ENCODE data around the gene IL17F. TPM values are rescaled to one million over a fixed set of nuclear protein-coding genes. Genes with fewer than 3 reads are reported as not detected.
A peak's percentile ranks its signal among the peaks of the same experiment; 100 is the strongest.

IL17F gene
- not detected in 2 replicates for total RNA-seq (2014; rRNA removed; shearing (Covaris generic))

DNA sequence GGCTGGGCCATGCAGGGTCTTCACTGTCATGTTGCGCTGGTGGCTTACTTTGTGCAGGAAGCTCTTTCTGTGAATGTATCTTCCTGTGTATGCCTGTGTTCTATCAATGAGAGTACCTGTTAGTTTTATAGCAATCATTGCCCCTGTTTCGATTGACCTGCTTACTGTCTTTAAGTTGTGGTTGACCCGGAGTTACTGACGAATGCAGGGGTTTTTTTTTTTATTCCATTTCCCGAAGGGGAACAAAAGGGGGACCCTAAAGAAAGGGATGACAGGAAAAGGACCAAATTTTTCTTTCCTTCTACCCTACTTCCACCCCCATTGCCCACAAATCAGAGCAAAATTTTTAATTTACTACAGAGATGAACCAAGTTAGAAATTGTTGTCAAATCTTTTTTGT, at the start of gene IL17F:
TSS of gene IL17F (minus strand) at position 101 of the 400 bp plus-strand sequence. CDS start at position 30, 71 bp downstream.
- no peak for DNase-seq (ENCODE audit: low read depth)

DNA sequence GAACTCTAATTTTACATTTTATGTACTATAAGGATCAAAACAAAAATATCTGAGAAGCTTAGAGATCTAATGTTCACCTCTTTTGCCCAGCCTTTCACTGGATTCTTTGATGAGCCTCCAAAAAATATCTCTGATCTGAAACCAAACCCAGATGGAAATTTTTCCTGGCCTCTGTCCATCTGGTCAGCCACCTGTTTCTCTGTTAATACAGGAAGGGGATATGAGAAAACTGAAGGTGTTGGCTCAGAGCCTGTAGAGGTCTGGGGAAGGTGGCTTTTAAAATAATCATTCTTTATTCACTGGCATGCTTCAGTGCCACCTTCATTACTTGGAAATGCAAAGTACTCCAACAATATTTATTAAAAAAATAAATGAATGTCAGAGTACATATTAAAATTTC, 48.8 kb upstream of the IL17F start:
- no peak for DNase-seq (ENCODE audit: low read depth)

GRCh38 chr6:52288841-52289240, 44.5 kb upstream of the IL17F start:
- DNase-seq (ENCODE audit: low read depth), result no peak

DNA sequence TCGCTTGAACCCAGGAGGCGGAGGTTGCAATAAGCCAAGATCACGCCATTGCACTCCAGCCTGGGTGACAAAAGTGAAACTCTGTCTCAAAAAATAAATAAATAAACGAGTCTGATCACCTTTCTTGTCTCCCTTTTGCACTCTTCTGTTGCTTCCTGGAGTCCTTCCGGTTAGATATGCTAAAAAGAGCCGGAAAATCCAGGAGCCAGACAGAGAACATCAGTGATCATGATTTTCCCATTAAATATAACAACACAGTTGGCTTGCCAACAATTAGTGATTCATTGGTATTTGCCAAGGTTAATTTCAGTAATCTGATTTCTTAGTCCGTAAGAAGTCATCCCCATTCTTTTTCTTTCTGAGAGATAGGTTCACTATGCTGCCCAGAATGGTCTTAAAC, 43.9 kb upstream of the IL17F start:
- DNase-seq (ENCODE audit: low read depth), result no peak

DNA sequence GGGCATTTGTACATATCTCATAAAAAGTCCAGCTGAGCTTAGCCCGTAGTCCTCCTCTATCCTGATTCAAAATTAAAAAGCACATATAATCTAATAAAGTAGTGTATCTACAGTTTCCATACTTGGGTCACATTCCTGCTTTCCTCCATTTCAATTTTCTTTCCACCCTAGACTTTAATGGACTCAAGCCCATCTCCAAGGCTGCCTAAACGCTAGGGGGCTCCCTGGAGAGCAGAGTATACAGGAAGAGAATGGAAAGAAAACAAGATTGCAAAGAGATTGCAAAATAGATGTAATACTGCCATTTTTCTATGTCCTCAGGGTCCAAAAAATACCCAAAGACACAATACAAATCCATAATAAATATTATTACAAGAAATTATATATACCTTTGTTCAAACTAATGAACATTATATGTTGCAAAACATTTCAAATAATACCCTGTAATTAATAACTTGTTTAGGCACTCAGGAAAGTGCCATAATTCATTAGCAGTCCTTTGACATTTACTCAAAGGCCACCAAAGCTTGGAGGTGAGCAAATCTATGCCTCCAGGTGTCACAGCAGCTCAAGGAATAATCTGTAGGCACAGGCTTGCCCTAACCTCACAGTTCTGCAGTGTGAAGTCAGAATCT, 42.6 kb upstream of the IL17F start:
- peak; percentile 82 for DNase-seq (ENCODE audit: low read depth)

DNA sequence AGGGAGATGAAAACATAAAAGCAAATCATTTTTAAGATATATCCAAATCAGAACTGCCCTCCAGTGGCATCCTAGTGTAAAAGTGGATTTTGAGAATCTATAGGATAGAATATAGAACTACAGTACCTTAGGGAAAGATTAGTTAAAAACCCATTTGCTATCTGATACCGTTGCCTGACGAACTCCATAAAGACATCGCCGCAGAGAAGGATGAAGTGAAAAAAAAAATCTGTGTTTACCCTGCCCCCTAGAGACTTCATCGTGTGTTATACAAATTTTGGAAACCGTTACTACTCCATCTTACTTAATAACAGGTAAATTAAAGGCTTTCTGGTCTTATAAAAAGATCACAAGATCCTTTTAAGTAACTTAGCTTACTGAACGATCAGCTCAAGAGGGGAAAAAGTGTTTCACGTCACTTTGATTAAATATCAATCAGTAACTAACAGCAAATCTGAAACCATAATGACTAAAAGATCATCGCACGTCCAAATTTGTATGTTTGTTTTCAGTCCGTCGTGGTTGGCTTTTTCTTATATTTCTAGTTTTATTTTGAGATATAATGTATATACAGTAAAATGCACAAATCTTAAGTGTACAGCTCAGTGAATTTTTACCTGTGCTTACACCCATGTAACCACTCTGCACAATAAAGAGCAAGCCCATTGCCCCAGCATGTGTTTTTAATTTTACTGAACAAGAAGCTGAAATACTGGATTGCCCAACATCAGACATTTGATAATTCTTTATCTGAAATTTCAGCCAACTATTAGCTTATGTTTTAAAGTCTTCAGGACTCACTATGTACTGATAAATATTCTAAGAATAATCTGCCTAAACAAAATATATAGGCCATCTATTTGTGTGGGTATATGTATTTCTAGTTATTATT, 41.1 kb upstream of the IL17F start:
- DNase-seq (ENCODE audit: low read depth), result peak; percentile 60

DNA sequence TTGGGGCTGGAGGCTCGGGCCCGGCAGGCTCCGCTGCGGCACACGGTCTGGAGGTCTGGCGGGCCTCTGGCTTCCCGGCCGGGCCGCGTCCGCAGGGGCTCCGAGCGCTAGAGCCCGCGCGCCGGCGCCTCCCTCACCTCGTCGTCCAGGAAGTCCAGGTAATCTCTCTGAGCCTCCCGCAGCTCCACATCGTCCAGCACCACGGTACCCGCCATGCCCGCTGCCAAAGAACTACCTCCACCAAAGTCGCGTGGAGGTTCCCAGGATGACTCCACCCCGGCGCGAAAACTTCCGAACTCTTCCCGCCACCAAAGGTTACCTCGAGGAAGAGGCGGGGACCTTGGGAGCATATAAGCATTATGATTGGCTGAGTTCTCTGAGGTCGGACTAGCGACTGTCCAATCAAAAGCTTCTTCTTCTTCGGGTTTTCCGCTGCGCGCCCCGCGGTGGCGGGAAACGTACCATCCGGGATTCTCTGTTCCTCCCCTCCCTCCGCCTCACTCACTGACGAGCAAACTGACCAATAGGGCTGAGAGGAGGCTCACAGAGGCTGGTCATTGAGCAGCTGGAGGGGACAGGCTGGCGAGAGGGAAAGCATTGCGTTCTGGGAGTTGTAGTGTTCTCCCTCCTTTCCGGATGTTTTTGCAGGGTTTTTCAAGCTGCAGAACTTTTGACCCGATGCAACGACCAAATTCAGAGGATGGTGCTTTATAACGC, 40.3 kb upstream of the IL17F start, which contains the start of gene MCM3:
TSS of gene MCM3 (minus strand) at position 283 of the 717 bp plus-strand sequence. CDS start at position 215, 68 bp downstream.
- peak; percentile 100 for DNase-seq (ENCODE audit: low read depth)

- DNase-seq (ENCODE audit: low read depth), result peak; percentile 63
Observed at GRCh38 chr6:52284131-52284459, 39.8 kb upstream of the IL17F start.

DNA sequence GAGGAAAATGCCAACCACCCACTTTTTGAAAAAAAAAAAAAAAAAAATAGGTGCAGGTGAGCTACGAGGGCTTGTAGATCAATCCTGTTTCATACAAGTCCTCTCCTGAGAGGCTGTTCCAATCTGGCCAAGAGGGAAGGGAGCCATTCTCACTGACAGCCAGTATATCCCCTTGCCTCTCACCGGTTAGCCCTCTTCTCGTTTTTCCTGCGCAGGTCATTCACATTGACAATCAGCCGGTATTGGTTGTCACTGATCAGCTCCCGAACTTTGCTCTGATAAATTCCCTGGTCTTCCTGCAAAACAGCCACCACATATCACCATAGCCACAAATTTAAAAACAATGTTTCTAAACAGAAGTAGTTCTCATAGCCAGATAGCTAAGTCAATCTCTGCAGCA, 38.8 kb upstream of the IL17F start:
- no peak for DNase-seq (ENCODE audit: low read depth)

- DNase-seq (ENCODE audit: low read depth), result no peak
Observed at GRCh38 chr6:52276130-52276529, 31.8 kb upstream of the IL17F start.

GRCh38 chr6:52271852-52272460, 27.7 kb upstream of the IL17F start:
- DNase-seq (ENCODE audit: low read depth), result no peak

DNA sequence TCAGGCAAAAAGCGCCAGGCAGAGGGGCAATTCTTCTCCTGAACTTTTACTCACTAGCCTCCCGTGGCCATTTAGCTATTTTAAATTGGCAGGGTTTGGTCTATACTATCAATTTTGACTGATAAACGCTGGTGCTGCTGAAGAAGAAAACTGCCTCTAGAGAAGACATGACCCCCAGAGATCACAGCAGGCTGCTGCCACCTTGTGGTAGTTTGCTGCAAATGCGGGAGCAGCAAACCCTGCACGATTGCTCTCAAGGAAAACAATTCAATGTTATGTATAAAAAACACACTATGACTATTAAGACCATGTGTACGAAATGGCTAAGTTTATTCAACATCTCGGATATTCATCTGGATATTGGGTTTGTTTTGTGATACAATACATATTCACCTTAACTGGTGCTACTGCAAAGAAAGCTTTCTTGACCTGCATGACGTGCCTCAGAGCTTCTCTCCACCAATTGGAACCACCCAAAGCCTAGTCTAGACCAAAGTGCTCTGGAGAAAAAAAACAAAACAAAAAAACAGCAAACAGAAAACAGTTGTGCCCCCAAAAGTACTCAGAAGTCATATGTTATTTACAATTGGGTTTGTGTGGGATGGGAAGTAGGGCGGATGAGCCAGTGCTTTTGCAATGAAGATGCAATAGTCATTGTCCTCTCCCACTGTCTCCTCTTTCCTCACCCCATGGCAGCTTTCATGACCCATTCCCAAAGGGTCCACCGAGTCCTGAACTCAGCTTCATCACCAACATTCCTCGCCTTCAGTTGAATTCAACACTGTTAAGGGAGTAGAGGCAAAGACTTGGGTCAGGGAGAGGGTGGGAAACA, 19.6 kb upstream of the IL17F start:
- DNase-seq (ENCODE audit: low read depth), result peak; percentile 68

DNA sequence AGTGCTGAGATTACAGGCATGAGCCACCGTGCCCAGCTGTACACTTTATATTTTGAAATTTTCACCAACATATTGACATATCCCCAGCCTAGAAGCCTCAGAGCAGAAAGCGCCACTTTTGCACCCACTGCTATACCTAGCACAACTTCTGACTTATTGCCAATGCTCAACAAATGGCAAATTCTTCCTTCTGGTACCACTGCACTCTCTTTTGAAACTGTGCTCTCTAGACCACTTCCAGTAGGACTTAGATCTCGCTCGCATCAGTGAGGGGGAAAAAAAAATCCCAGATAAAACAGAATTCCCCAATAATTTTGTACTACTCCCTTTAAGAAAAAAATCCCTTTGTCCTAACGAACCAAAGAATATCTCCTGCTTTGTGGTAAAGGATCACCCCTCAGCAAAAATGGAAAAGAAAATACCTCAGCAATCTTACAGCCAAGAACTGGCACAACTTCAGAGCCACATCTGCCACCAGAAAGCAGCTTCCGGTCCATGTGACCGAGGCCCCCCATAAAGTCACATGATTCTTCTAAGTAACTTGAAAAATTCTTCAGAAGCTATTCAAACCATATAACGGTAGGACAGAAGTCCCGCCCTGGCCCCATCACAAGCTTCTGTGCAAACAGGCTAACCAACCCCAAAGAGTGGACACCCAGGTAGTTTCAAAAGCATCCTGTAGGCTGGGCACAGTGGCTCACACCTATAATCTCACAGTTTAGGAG, 18.5 kb upstream of the IL17F start:
- DNase-seq (ENCODE audit: low read depth), result no peak

DNA sequence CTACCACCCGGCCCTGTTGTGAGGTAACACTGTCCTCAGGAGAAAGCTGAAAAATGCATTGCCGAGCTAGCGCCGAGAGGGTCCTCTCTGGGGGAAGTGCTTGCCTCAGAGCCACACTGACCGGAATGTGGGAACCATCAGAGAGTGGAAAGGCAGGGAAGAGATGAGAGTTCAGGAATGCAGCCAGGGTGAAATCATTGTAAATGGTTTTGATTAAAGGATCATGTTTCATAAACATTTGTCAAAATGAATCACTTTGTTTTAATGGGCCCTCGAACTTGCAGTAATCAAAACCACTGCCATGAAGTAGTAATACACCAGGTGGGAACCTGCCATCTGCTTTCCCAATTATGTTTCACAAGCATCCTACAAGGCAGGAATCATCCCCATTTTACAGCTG, 16.9 kb upstream of the IL17F start:
- DNase-seq (ENCODE audit: low read depth), result peak; percentile 86

- no peak for DNase-seq (ENCODE audit: low read depth)
Observed at GRCh38 chr6:52260634-52261033, 16.3 kb upstream of the IL17F start.

- DNase-seq (ENCODE audit: low read depth), result no peak
Observed at GRCh38 chr6:52255434-52255833, 11.1 kb upstream of the IL17F start.

- no peak for DNase-seq (ENCODE audit: low read depth)
Observed at GRCh38 chr6:52254731-52255378, 10.6 kb upstream of the IL17F start.

- peak; percentile 52 for DNase-seq (ENCODE audit: low read depth)
Observed at GRCh38 chr6:52253494-52253893, 9.2 kb upstream of the IL17F start.

GRCh38 chr6:52251113-52251512, 6.8 kb upstream of the IL17F start:
- no peak for DNase-seq (ENCODE audit: low read depth)

DNA sequence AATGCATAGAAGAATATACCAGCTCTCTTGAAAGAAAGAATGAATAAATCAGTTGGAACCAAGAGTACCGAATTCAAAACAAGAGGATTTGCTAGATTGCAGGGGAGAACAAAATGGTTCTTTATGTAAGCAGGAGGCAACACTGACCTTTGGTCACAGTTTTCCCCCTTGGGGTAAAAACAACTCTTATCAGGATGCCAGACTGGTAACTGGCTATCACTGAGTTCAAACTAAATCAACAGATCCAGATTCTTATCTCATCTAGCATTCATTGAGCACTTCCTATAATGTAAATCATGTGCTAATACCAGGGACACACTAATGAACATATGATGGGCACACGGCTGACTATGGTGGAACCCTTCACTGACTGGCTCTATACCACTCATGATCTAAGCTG, 4.8 kb upstream of the IL17F start:
- no peak for DNase-seq (ENCODE audit: low read depth)

Measured in M059J (cell line).